RCC 7860 (cell line): Measurements from ENCODE around the gene OR3A3.

Experiments used
- DNase-seq: peaks from one replicate; pipeline ENCODE4 v3.0.0-alpha.2; 2015; ENCODE audit warnings: low spot score
- FAIRE-seq: peaks from 2 replicates; lab custom pipeline; 2012; peaks lifted over from hg19 to GRCh38; lab: Jason Lieb, UNC

Gene OR3A3

DNA sequence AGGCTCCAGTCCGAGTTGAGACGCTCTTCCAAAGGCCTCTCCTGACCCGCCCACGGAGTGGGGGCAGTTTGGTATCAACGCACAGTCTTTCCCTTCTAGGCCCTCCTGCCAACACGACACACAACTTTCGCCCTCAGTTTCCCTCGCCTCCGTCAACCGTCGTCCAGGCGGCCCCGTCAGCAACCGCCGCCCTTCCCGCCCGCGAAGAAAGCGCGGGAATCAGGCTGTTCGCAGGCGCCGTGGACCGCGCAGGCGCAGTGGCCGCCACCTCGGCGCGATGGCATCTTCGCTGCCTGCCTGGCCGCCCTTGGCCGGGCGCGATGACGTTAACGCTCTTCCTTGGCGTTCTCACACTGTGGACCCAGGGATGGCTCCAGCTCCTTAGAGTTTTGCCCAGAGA, 60.4 kb downstream of the OR3A3 start, which contains the start of gene SPATA22:
SPATA22 (minus strand) TSS at position 221 of the 400 bp plus-strand sequence. CDS start 2,494 bp downstream, outside the sequence.
- FAIRE-seq (no peak), DNase-seq (no peak)

DNA sequence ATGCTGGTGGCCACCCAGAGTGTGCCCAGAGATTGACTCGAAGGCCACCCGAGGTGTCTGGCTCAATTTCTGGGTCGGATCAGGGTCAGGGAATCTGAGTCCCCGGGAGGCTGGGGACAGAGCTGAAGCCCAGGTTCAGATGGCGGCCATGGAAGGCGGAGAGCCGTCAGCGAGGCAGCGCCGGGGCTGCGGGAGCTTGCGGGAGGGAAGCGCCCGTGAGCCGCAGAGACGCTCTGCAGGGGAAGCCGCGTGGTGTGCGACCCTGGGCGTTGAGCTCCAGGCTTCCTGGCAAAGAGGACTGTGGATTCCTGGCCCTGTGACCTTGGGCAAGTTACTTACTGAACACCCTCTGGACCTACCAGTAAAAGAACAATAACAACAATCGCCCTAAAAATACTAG, 61.0 kb downstream of the OR3A3 start:
- FAIRE-seq (no peak), DNase-seq (no peak)
